Measurements from ENCODE around the gene SLC6A19.
"Not testable (repeated sequence)": the region's sequence is repeated elsewhere in the genome, so short reads cannot be mapped to it uniquely, and the experiment has no call there.

SLC6A19 gene

DNA sequence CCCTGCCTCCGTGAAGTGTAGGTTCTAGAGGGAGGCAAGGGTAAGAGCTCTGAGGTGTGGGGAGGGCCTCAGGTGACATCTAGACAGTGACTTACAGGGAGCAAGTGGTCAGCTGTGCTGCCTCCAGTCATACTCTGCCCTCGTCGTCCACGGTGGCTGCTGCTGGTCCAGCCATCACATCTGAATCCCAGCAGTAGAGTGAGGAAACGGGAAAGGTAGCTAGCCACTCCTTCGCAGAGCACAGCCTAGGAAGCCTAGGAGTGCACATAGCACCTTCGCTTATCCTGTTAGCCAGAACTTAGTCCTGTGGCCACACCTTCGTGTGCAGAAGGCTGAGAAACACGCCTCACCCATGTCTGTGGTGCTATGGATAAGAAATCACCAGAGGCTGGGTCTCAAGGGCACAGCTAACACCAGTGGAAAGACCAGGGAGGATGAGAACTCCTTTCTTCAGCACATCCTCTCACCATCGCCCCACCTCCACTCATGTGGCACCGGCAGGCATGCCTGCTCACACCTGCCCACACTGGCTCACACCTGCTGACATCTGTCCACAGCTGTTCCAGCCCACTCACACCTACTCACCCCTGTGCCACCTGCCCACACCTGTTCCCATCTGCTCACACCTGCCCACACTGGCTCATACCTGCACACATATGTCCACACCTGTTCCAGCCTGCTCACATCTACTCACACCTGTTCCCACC lies 44.5 kb upstream of the SLC6A19 start:
- H3K79me2 ChIP-seq (ENCODE audit: insufficient read depth, low read length): no peaks in the 10 kb centered on the region
- H3K9ac ChIP-seq (ENCODE audit: low read length): no peak overlapping the region
- H3K9me2 ChIP-seq (replicated peaks; ENCODE audit: insufficient read depth, low read length): no peaks in the 10 kb centered on the region
- no peaks in the 10 kb centered on the region for H3K9me3 ChIP-seq (ENCODE audit: insufficient read depth, low read length)
- H4K20me1 ChIP-seq (ENCODE audit: low read depth, low read length): no peaks in the 10 kb centered on the region
- TF ChIP-seq CTCF (IDR thresholded peaks at IDR 0.05; ENCODE audit: insufficient read depth, low read length, poor library complexity, severe bottlenecking) (no peak), EZH2phosphoT487 (conservative IDR thresholded peaks at IDR 0.05; ENCODE audit: low read length) (no peak)
- H3F3A ChIP-seq (ENCODE audit: insufficient read depth): no peaks in the 10 kb centered on the region
- no peaks in the 10 kb centered on the region for H3K36me3 ChIP-seq (ENCODE audit: low read length)
- no peak overlapping the region for H3K4me2 ChIP-seq (ENCODE audit: low read depth, low read length, poor library complexity, severe bottlenecking)
- no peaks in the 10 kb centered on the region for H3K27me3 ChIP-seq (ENCODE audit: low read length)
- no peak overlapping the region for H3K4me3 ChIP-seq (ENCODE audit: insufficient read depth, low read length, poor library complexity, severe bottlenecking)
- no peak overlapping the region for H3K27ac ChIP-seq (ENCODE audit: low read depth, low read length)
- H2AFZ ChIP-seq (ENCODE audit: low read depth, low read length, severe bottlenecking): no peak overlapping the region

DNA sequence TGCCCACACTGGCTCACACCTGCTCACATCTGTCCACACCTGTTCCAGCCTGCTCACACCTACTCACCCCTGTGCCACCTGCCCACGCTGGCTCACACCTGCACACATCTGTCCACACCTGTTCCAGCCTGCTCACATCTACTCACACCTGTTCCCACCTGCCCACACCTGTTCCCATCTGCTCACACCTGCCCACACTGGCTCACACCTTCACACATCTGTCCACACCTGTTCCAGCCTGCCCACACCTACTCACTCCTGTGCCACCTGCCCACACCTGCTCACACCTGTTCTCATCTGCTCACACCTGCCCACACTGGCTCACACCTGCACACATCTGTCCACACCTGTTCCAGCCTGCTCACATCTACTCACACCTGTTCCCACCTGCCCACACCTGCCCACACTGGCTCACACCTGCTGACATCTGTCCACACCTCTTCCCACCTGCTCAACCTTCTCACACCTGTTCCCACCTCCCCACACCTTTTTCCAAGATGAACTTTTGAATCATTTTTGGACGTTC lies 43.9 kb upstream of the SLC6A19 start:
- H3K9me3 ChIP-seq (ENCODE audit: insufficient read depth, low read length); H3K9ac ChIP-seq (ENCODE audit: low read length); H4K20me1 ChIP-seq (ENCODE audit: low read depth, low read length); H3K9me2 ChIP-seq (replicated peaks; ENCODE audit: insufficient read depth, low read length); H3K4me2 ChIP-seq (ENCODE audit: low read depth, low read length, poor library complexity, severe bottlenecking); H3K36me3 ChIP-seq (ENCODE audit: low read length); H3F3A ChIP-seq (ENCODE audit: insufficient read depth); H3K79me2 ChIP-seq (ENCODE audit: insufficient read depth, low read length); H2AFZ ChIP-seq (ENCODE audit: low read depth, low read length, severe bottlenecking); H3K4me3 ChIP-seq (ENCODE audit: insufficient read depth, low read length, poor library complexity, severe bottlenecking); H3K27ac ChIP-seq (ENCODE audit: low read depth, low read length); H3K27me3 ChIP-seq (ENCODE audit: low read length): not testable (repeated sequence)

DNA sequence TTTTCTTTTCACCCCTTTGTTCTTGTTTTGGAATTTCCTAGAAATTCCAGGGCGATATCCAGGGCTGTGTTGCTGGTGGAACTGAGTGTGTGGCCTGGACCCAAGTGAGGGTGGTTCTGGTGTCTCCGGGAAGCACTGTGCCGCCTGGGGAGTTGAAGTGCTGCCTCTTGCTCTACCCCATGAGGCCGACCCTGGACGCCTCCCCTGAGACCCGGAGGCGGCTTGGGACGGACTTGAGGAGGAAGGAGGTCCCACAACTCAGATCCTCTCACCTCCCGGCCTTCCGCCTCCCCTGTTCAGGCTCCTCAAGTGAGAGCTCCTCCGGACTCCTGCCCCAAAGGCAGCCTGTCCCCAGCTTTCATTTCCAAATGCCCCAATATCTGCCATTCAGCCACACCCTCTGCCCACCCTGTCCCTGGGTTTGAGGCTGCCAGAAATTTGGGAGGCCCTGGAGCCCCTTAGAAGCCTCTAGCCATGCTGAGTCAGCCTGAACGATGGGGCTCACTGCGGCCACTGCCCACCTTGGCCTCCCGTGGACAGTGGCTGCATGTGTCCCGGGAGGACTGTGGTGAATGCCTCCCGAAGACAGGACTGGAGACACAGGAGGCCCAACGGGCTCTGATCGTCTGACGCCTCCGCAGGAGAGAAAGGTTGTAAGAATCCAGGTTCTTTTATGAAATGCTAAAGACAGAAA lies 42.6 kb upstream of the SLC6A19 start:
- Histone ChIP-seq H3K36me3 (ENCODE audit: low read length) (no peaks in the 10 kb centered on the region), H3K79me2 (ENCODE audit: insufficient read depth, low read length) (no peaks in the 10 kb centered on the region), H4K20me1 (ENCODE audit: low read depth, low read length) (no peaks in the 10 kb centered on the region), H3K27ac (ENCODE audit: low read depth, low read length) (no peak overlapping the region), H2AFZ (ENCODE audit: low read depth, low read length, severe bottlenecking) (no peak overlapping the region), H3K9me3 (ENCODE audit: insufficient read depth, low read length) (no peaks in the 10 kb centered on the region), H3K4me2 (ENCODE audit: low read depth, low read length, poor library complexity, severe bottlenecking) (no peak overlapping the region), H3K9me2 (replicated peaks; ENCODE audit: insufficient read depth, low read length) (no peaks in the 10 kb centered on the region), H3K9ac (ENCODE audit: low read length) (no peak overlapping the region), H3K4me3 (ENCODE audit: insufficient read depth, low read length, poor library complexity, severe bottlenecking) (no peak overlapping the region), H3K27me3 (ENCODE audit: low read length) (no peaks in the 10 kb centered on the region), H3F3A (ENCODE audit: insufficient read depth) (no peaks in the 10 kb centered on the region)
- TF ChIP-seq EZH2phosphoT487 (conservative IDR thresholded peaks at IDR 0.05; ENCODE audit: low read length) (no peak), CTCF (IDR thresholded peaks at IDR 0.05; ENCODE audit: insufficient read depth, low read length, poor library complexity, severe bottlenecking) (no peak)

GRCh38 chr5:1159341-1159675 lies 42.1 kb upstream of the SLC6A19 start:
- H3K9me3 ChIP-seq (ENCODE audit: insufficient read depth, low read length): no peaks in the 10 kb centered on the region
- no peaks in the 10 kb centered on the region for H3K36me3 ChIP-seq (ENCODE audit: low read length)
- no peaks in the 10 kb centered on the region for H4K20me1 ChIP-seq (ENCODE audit: low read depth, low read length)
- H3K79me2 ChIP-seq (ENCODE audit: insufficient read depth, low read length): no peaks in the 10 kb centered on the region
- H3K9me2 ChIP-seq (replicated peaks; ENCODE audit: insufficient read depth, low read length): no peaks in the 10 kb centered on the region
- H3K4me2 ChIP-seq (ENCODE audit: low read depth, low read length, poor library complexity, severe bottlenecking): no peak overlapping the region
- no peak overlapping the region for H3K4me3 ChIP-seq (ENCODE audit: insufficient read depth, low read length, poor library complexity, severe bottlenecking)
- H3K27ac ChIP-seq (ENCODE audit: low read depth, low read length): no peak overlapping the region
- no peaks in the 10 kb centered on the region for H3K27me3 ChIP-seq (ENCODE audit: low read length)
- no peak overlapping the region for H3K9ac ChIP-seq (ENCODE audit: low read length)
- TF ChIP-seq CTCF (IDR thresholded peaks at IDR 0.05; ENCODE audit: insufficient read depth, low read length, poor library complexity, severe bottlenecking): no peak
- no peak for TF ChIP-seq EZH2phosphoT487 (conservative IDR thresholded peaks at IDR 0.05; ENCODE audit: low read length)
- no peaks in the 10 kb centered on the region for H3F3A ChIP-seq (ENCODE audit: insufficient read depth)
- no peak overlapping the region for H2AFZ ChIP-seq (ENCODE audit: low read depth, low read length, severe bottlenecking)

All from SU-DHL-6 (cell line).